HL-60 (cell line): ENCODE results near the gene CERS6.

Experiments used
- CTCF ChIP-seq: IDR thresholded peaks from one replicate; pipeline ENCODE4 v1.5.1; 2011; ENCODE audit warnings: low read length, control low read depth, inconsistent platforms; ENCODE audit not compliant: insufficient read depth
- GABPA ChIP-seq: IDR thresholded peaks from 2 replicates; pipeline ENCODE4 v1.6.1; 2012; ENCODE audit warnings: low read depth
- POLR2AphosphoS5 ChIP-seq: IDR thresholded peaks from 2 replicates; pipeline ENCODE4 v1.6.1; 2012; ENCODE audit warnings: low read depth
- SPI1 ChIP-seq: IDR thresholded peaks from 2 replicates; pipeline ENCODE4 v1.6.1; 2012; ENCODE audit warnings: low read depth, mild to moderate bottlenecking, borderline replicate concordance

GRCh38 chr2:168639018-168639417, 182.9 kb downstream of the CERS6 start:
- no peak for TF ChIP-seq CTCF
- no peak for TF ChIP-seq POLR2AphosphoS5
- TF ChIP-seq GABPA = no peak
- TF ChIP-seq SPI1 = no peak
